GM12878 (cell line): ENCODE results near the gene FAM184B. TPM values are rescaled to one million over a fixed set of nuclear protein-coding genes. Genes with fewer than 3 reads are reported as not detected.
A peak's percentile ranks its signal among the peaks of the same experiment; 100 is the strongest.

Source experiments
- BHLHE40 ChIP-seq, 2 experiments: fragments of 450-650 bp in 1 of 2; IDR thresholded peaks; 2 replicates each; pipeline ENCODE4 v1.6.1; 2011 to 2017; ENCODE audit warnings: low read depth in 2 of 2, borderline replicate concordance in 1 of 2, improper control_type of control experiment in 1 of 2, low read length in 1 of 2, mild to moderate bottlenecking in 1 of 2
- CEBPB ChIP-seq, 2 experiments: fragments of 150-350 bp in 1 of 2; IDR thresholded peaks; 2 replicates each; pipeline ENCODE4 v1.6.1; 2012 to 2014; ENCODE audit warnings: low read depth in 2 of 2, low read length in 2 of 2, borderline replicate concordance in 1 of 2, inconsistent platforms in 1 of 2
- CHD4 ChIP-seq: fragments of 200-600 bp; sonication (generic); IDR thresholded peaks from 2 replicates; pipeline ENCODE4 v1.6.1; 2016; ENCODE audit warnings: mild to moderate bottlenecking
- CREB1 ChIP-seq: IDR thresholded peaks from 2 replicates; pipeline ENCODE4 v1.6.1; 2012; ENCODE audit warnings: low read depth, mild to moderate bottlenecking, inconsistent platforms
- E2F4 ChIP-seq: IDR thresholded peaks from 2 replicates; pipeline ENCODE4 v1.6.1; 2012; ENCODE audit warnings: low read depth, low read length, improper control_type of control experiment
- E2F8 ChIP-seq: fragments of 450-650 bp; IDR thresholded peaks from 2 replicates; pipeline ENCODE4 v1.6.1; 2018; ENCODE audit warnings: mild to moderate bottlenecking, low read depth, moderate library complexity; ENCODE audit not compliant: partially characterized antibody
- EED ChIP-seq: sonication (generic); IDR thresholded peaks from 2 replicates; pipeline ENCODE4 v1.6.1; 2016; ENCODE audit warnings: antibody characterized with exemption, low read depth
- ELK1 ChIP-seq: IDR thresholded peaks from 2 replicates; pipeline ENCODE4 v1.6.1; 2012; ENCODE audit warnings: low read depth, low read length, improper control_type of control experiment
- ESRRA ChIP-seq: IDR thresholded peaks from 2 replicates; pipeline ENCODE4 v1.6.1; 2012; ENCODE audit warnings: mild to moderate bottlenecking, low read length, improper control_type of control experiment
- GABPA ChIP-seq: IDR thresholded peaks from 2 replicates; pipeline ENCODE4 v1.6.1; 2014; ENCODE audit warnings: antibody characterized with exemption, low read depth, mild to moderate bottlenecking, inconsistent platforms
- IKZF1 ChIP-seq: fragments of 450-650 bp; conservative IDR thresholded peaks from 2 replicates; pipeline ENCODE4 v1.6.1; 2017; ENCODE audit warnings: antibody characterized with exemption, mild to moderate bottlenecking
- IRF4 ChIP-seq: IDR thresholded peaks from 2 replicates; pipeline ENCODE4 v1.6.1; 2011; ENCODE audit warnings: low read depth, low read length
- MTA2 ChIP-seq: fragments of 450-650 bp; IDR thresholded peaks from 2 replicates; pipeline ENCODE4 v1.6.1; 2016; ENCODE audit warnings: low read depth, mild to moderate bottlenecking, moderate library complexity
- POLR2AphosphoS2 ChIP-seq: IDR thresholded peaks from 2 replicates; pipeline ENCODE4 v1.6.1; 2011; ENCODE audit warnings: low read depth, mild to moderate bottlenecking, low read length, improper control_type of control experiment, moderate library complexity
- PRDM15 ChIP-seq: fragments of 450-650 bp; formaldehyde crosslinking; IDR thresholded peaks from 2 replicates; pipeline ENCODE4 v1.4.0; 2020; ENCODE audit warnings: mild to moderate bottlenecking, moderate library complexity
- RBBP5 ChIP-seq: fragments of 200-600 bp; sonication (generic); conservative IDR thresholded peaks from 2 replicates; pipeline ENCODE4 v1.6.1; 2016
- RCOR1 ChIP-seq: conservative IDR thresholded peaks from 2 replicates; pipeline ENCODE4 v1.6.1; 2012; ENCODE audit warnings: low read depth, low read length, improper control_type of control experiment
- SRF ChIP-seq, 2 experiments: IDR thresholded peaks; 2 replicates each; pipeline ENCODE4 v1.6.1; 2011; ENCODE audit warnings: low read depth in 2 of 2, low read length in 2 of 2, mild to moderate bottlenecking in 1 of 2, moderate library complexity in 1 of 2
- ZNF207 ChIP-seq: fragments of 450-650 bp; IDR thresholded peaks from 2 replicates; pipeline ENCODE4 v1.6.1; 2014; ENCODE audit warnings: antibody characterized with exemption, mild to moderate bottlenecking, borderline replicate concordance
- ZNF274 ChIP-seq: IDR thresholded peaks from one replicate; pipeline ENCODE4 v1.8.0; 2011; ENCODE audit not compliant: insufficient read length, insufficient read depth
- ZSCAN29 ChIP-seq: fragments of 450-650 bp; IDR thresholded peaks from 2 replicates; pipeline ENCODE4 v1.6.1; 2017; ENCODE audit warnings: mild to moderate bottlenecking, moderate library complexity
- polyA plus RNA-seq, 11 experiments: library from polyadenylated mRNA; depleted of rRNA in 4 of 11; unstranded in 6 of 11; stranded (reverse) in 5 of 11; fragments of >200 nt; fragmentation: Nextera tagmentation in 4 of 11; fragmentation: Illumina TruSeq in 1 of 11; extraction: Ambion mirVana in 4 of 11; extraction: Trizol in 1 of 11; gene quantifications; 1 replicate in 1 of 11; 2 replicates in 10 of 11; pipeline versions ENCODE4 v1.2.1 to v1.2.3, GENCODE V29; 2011 to 2016; ENCODE audit warnings: inconsistent platforms in 2 of 11, missing spikeins in 2 of 11, low read depth in 1 of 11
- total RNA-seq, 4 experiments: library from RNA; depleted of rRNA in 3 of 4; stranded (reverse); fragments of >200 nt in 3 of 4; fragmentation: Illumina TruSeq in 1 of 4; extraction: Trizol in 1 of 4; gene quantifications; 2 replicates each; pipeline versions ENCODE4 v1.2.1 to v1.2.3, GENCODE V29; 2013 to 2021

FAM184B gene
- total and polyA plus RNA-seq, 10 of the 15 experiments (the other 5 are each of a cell fraction or from before 2014, with no cell fraction given): under 0.01 TPM; not detected in 9

- TF ChIP-seq IRF4 (no peak), ZNF274 (no peak), GABPA (no peak), E2F4 (no peak), E2F8 (no peak), ELK1 (no peak), ZNF207 (no peak; the same call in 1 of the 2 replicates), POLR2AphosphoS2 (peak; percentile 86), RCOR1 (no peak), ESRRA (no peak), RBBP5 (no peak), IKZF1 (peak; percentile 67; the same call in 1 of the 2 replicates), ZSCAN29 (no peak), PRDM15 (peak; percentile 70; the same call in 1 of the 2 replicates), SRF (IDR thresholded peaks at IDR 0.05; ENCODE audit: low read depth in 2 of 2, low read length in 2 of 2) (no peak), EED (no peak), CREB1 (peak; percentile 43; the same call in 1 of the 2 replicates), BHLHE40 (IDR thresholded peaks at IDR 0.05; ENCODE audit: borderline replicate concordance in 1 of 2, low read depth in 2 of 2, low read length in 1 of 2) (peak; percentile 98), CEBPB (IDR thresholded peaks at IDR 0.05; ENCODE audit: borderline replicate concordance in 1 of 2, low read depth in 2 of 2, low read length in 2 of 2) (peak in 1 of 2 experiments; percentile 49; a peak in 1 of 4 replicates), CHD4 (no peak), MTA2 (no peak)
Measured at GRCh38 chr4:17614416-17615299, 166.8 kb downstream of the FAM184B start, which contains the start of gene MED28 (continued).
